Inflammatory macrophage treated with lipopolysaccharide for 1 hour (primary cell): ENCODE measurements around the gene DMBX1.

Source experiments
- DNase-seq, 2 donors: peaks; one replicate each; pipeline ENCODE4 v3.0.0-alpha.2; 2020 to 2022

DMBX1 gene

GRCh38 chr1:46526013-46526690, 36.5 kb downstream of the DMBX1 start:
- DNase-seq, result no peak

GRCh38 chr1:46526691-46527291, 37.2 kb downstream of the DMBX1 start:
- DNase-seq, result no peak

GRCh38 chr1:46527474-46528296, 38.0 kb downstream of the DMBX1 start:
- peak; percentile 72 to 92 for DNase-seq

GRCh38 chr1:46528297-46528955, 38.8 kb downstream of the DMBX1 start:
- peak; percentile 16 to 20 for DNase-seq

- no peak for DNase-seq
These were observed 39.5 kb downstream of the DMBX1 start for GRCh38 chr1:46529031-46529630.

GRCh38 chr1:46530311-46530710, 40.7 kb downstream of the DMBX1 start:
- DNase-seq, result no peak

GRCh38 chr1:46530791-46531409, 41.3 kb downstream of the DMBX1 start:
- DNase-seq, result no peak

- no peak for DNase-seq
These were observed 42.5 kb downstream of the DMBX1 start for GRCh38 chr1:46532095-46532494.

- peak in 1 of 2 donors; percentile 75 for DNase-seq
These were observed 43.0 kb downstream of the DMBX1 start for GRCh38 chr1:46532498-46533178.

- no peak for DNase-seq
These were observed 43.7 kb downstream of the DMBX1 start for GRCh38 chr1:46533179-46533864.

GRCh38 chr1:46535063-46535462, 45.4 kb downstream of the DMBX1 start:
- DNase-seq, result peak in 1 of 2 donors; percentile 28

- no peak for DNase-seq
These were observed 46.9 kb downstream of the DMBX1 start for GRCh38 chr1:46536527-46536926.

- no peak for DNase-seq
These were observed 48.0 kb downstream of the DMBX1 start for GRCh38 chr1:46537651-46538050.

GRCh38 chr1:46538147-46538546, 48.5 kb downstream of the DMBX1 start:
- no peak for DNase-seq
